GM06990 (cell line): ENCODE results near the gene DCST2.

Experiments used
- DNase-seq: peaks from one replicate; pipeline ENCODE4 v3.0.0-alpha.2; 2011; ENCODE audit not compliant: insufficient read length; ENCODE audit errors: extremely low read depth
- H3K27me3 ChIP-seq: replicated peaks from 2 replicates; pipeline ENCODE4 v1.6.0; 2011; ENCODE audit warnings: low read length; ENCODE audit not compliant: control insufficient read depth, insufficient read depth
- H3K36me3 ChIP-seq: 2 replicates; pipeline ENCODE4 v1.5.1; 2011; ENCODE audit warnings: low read length; ENCODE audit not compliant: control insufficient read depth, insufficient read depth
- H3K4me3 ChIP-seq: replicated peaks from 2 replicates; pipeline ENCODE4 v1.5.1; 2011; ENCODE audit warnings: low read depth, mild to moderate bottlenecking, control low read depth, low read length
- TF ChIP-seq, protein P1 (sequence below): IDR thresholded peaks from 2 replicates; pipeline ENCODE4 v1.5.1; 2011; ENCODE audit warnings: low read length, control low read depth, mild to moderate bottlenecking, inconsistent platforms; ENCODE audit not compliant: insufficient read depth, poor library complexity, severe bottlenecking

Gene DCST2

DNA sequence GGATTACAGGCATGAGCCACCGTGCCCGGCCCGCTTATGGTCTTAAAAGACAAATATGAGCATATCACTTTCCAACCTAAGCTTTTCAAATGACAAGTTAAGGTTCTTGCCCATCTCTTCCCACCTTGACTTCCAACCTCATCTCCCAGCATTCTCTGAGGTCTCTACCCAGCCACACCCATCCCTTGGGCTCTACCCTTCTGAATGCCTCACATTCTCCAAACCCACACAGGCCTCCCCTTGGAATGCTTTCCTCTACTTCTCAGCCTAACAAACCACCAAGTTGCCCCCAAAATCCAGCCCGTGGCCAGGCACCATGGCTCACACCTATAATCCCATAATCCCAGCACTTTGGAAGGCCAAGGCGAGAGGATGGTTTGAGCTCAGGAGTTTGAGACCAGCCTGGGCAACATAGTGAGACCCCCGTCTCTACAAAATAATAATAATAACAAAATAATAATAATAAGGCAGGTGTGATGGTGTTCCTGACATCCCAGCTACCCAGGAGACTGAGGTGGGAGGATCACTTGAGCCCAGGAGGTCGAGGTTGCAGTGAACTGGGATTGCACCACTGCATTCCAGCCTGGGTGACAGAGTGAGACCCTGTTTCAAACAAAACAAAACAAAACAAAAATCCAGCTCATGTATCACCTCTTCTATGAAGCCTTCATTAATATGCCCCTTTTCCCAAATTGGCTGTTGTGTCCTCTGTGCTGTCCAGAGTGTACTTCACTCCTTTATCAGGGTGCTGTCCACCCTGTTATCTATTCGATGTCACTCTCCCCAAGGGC lies 11.2 kb downstream of the DCST2 start:
- TF ChIP-seq, protein P1, sequence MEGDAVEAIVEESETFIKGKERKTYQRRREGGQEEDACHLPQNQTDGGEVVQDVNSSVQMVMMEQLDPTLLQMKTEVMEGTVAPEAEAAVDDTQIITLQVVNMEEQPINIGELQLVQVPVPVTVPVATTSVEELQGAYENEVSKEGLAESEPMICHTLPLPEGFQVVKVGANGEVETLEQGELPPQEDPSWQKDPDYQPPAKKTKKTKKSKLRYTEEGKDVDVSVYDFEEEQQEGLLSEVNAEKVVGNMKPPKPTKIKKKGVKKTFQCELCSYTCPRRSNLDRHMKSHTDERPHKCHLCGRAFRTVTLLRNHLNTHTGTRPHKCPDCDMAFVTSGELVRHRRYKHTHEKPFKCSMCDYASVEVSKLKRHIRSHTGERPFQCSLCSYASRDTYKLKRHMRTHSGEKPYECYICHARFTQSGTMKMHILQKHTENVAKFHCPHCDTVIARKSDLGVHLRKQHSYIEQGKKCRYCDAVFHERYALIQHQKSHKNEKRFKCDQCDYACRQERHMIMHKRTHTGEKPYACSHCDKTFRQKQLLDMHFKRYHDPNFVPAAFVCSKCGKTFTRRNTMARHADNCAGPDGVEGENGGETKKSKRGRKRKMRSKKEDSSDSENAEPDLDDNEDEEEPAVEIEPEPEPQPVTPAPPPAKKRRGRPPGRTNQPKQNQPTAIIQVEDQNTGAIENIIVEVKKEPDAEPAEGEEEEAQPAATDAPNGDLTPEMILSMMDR, result no peak
- no peak for DNase-seq
- Histone ChIP-seq H3K27me3 (no peaks in the 10 kb centered on the region), H3K4me3 (no peak overlapping the region), H3K36me3 (no peaks in the 10 kb centered on the region)

DNA sequence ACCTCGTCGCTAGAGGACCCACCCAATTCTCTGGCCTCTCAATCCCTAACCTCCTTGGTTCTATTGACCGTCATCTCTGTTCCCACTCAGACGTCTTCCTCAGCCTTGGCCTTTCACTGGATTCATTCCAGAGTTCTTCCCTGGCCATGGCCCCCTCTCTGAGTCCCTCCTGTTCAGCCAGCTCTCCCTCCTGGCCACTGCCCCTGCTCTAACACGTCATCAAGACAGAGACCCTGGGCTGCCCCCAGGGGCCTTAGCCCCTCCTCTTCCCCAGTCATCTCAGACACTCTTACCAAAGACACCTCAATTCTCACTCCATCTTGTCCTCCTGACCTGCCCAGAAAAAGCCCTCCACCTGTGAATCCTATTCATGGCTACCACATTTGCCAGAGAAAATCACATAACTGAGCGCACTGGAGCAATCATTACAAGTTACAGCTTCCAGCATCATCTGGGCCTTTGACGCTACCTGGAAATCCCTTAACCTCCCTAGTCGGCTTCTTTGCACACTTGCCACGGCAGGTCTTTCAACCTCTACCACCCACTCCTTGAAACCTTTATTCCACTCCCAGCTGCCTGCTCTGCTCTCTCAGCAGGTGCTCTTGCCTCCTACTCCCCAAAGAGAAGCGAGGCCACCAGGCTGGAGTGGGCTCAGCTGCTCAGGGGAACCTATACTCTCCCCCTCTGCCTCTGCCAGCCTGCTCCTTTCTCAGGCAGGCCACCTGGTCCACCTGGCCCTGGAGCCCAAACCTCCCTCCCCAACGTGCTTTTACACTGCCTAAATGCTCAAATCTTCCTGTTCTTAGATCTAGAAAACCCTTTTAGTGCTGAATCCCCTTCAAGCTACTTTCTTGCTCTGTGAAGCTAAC lies 14.0 kb downstream of the DCST2 start:
- DNase-seq, result no peak
- peaks cover 7% of the 10 kb centered on the region for H3K36me3 ChIP-seq
- TF ChIP-seq, protein P1, result no peak
- no peaks in the 10 kb centered on the region for H3K27me3 ChIP-seq
- no peak overlapping the region for H3K4me3 ChIP-seq

GRCh38 chr1:155018617-155019348 lies 14.8 kb downstream of the DCST2 start:
- Histone ChIP-seq H3K27me3 (no peaks in the 10 kb centered on the region), H3K36me3 (peaks cover 8% of the 10 kb centered on the region), H3K4me3 (no peak overlapping the region)
- TF ChIP-seq, protein P1, result no peak
- no peak for DNase-seq

- DNase-seq, result no peak
- no peaks in the 10 kb centered on the region for H3K27me3 ChIP-seq
- H3K36me3 ChIP-seq, result peaks cover 9% of the 10 kb centered on the region
- TF ChIP-seq, protein P1, result no peak
- peak overlapping the region; percentile 55 for H3K4me3 ChIP-seq
Measured at GRCh38 chr1:155017946-155018316, 15.7 kb downstream of the DCST2 start.

DNA sequence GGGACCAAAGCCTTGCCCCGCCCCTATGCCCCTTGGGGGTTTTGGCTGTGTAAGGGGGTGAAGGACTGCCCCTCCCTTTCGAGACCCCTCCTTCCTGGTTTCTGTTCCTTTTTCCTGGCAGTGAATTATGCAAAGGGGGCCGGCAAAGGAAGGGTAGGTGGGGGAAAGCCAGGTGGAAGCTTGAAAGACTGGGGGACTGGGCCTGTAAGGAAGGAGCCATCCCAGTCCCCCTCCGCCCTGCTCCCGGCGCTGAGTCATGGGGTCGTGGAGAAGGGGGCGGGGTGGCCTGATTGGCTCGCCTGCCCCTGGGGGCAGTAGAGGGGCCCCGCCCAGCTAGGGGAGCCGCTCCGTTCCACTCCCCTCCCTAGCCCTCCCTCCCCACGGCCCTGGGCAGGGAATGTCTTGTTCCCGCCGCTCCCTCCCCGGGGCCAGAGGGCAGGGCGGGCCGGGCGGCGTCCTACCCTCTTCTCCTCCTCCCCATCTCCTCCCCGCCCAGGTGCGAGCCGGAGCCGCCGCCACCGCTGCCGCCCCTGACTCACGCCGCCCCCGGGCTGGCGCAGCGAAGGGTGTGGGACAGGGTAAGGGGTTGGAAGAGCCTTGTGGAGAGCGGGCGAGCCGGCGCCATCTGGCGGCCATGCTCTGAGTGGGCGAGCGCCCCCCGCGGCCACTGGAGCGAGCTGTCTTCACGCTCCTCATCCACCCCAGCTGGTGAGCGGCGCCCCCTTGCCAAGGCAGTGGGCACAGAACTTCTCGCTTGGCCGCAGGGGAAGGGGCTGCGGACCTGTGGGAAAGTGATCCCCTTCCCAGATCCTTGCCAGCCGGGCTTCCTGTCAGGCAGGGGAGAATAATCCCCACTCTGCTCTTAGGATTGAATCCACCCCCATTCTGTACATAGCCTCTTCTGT lies 16.3 kb downstream of the DCST2 start:
- H3K36me3 ChIP-seq, result peaks cover 9% of the 10 kb centered on the region
- TF ChIP-seq, protein P1, result peak; percentile 100
- DNase-seq, result peak; percentile 89
- H3K27me3 ChIP-seq, result no peaks in the 10 kb centered on the region
- H3K4me3 ChIP-seq, result peak overlapping the region; percentile 55
